Measurements from ENCODE around the gene NIPBL. TPM values are rescaled to one million over a fixed set of nuclear protein-coding genes. Genes with fewer than 3 reads are reported as not detected.
"Not testable (repeated sequence)": the region's sequence is repeated elsewhere in the genome, so short reads cannot be mapped to it uniquely, and the experiment has no call there.

NIPBL gene
- total and polyA plus RNA-seq, 10 of the 15 experiments (the other 5 are each of a cell fraction or from before 2014, with no cell fraction given): 10.4 to 50.4 (median 20.2) TPM

DNA sequence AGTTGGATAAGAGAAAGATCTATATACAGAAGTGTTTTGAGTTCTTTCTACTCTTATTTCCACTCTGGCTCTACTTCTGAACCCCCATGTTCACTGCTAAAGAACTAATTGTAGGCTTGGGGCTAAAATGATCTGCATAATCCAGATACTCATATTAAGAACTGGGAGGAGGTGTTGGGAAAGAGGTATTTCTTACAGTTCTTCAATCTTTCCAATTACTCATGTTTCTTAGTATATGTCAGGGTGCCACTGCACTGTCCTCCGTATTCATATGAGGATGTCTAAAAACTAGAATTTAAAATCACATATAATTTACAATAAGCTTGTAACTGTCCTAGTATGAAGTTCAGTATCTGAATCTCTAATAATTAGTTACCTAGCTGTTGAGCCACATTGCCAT, 12.7 kb downstream of the NIPBL start (continued):
- TF ChIP-seq, protein P1, sequence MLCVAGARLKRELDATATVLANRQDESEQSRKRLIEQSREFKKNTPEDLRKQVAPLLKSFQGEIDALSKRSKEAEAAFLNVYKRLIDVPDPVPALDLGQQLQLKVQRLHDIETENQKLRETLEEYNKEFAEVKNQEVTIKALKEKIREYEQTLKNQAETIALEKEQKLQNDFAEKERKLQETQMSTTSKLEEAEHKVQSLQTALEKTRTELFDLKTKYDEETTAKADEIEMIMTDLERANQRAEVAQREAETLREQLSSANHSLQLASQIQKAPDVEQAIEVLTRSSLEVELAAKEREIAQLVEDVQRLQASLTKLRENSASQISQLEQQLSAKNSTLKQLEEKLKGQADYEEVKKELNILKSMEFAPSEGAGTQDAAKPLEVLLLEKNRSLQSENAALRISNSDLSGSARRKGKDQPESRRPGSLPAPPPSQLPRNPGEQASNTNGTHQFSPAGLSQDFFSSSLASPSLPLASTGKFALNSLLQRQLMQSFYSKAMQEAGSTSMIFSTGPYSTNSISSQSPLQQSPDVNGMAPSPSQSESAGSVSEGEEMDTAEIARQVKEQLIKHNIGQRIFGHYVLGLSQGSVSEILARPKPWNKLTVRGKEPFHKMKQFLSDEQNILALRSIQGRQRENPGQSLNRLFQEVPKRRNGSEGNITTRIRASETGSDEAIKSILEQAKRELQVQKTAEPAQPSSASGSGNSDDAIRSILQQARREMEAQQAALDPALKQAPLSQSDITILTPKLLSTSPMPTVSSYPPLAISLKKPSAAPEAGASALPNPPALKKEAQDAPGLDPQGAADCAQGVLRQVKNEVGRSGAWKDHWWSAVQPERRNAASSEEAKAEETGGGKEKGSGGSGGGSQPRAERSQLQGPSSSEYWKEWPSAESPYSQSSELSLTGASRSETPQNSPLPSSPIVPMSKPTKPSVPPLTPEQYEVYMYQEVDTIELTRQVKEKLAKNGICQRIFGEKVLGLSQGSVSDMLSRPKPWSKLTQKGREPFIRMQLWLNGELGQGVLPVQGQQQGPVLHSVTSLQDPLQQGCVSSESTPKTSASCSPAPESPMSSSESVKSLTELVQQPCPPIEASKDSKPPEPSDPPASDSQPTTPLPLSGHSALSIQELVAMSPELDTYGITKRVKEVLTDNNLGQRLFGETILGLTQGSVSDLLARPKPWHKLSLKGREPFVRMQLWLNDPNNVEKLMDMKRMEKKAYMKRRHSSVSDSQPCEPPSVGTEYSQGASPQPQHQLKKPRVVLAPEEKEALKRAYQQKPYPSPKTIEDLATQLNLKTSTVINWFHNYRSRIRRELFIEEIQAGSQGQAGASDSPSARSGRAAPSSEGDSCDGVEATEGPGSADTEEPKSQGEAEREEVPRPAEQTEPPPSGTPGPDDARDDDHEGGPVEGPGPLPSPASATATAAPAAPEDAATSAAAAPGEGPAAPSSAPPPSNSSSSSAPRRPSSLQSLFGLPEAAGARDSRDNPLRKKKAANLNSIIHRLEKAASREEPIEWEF (IDR thresholded peaks at IDR 0.05; ENCODE audit: insufficient replicate concordance, low read depth, low read length): no peak
- TF ChIP-seq MEF2B (IDR thresholded peaks at IDR 0.05; ENCODE audit: partially characterized antibody, poor library complexity, severe bottlenecking) (no peak), POLR2A (IDR thresholded peaks at IDR 0.05; ENCODE audit: low read depth, low read length) (no peak)

DNA sequence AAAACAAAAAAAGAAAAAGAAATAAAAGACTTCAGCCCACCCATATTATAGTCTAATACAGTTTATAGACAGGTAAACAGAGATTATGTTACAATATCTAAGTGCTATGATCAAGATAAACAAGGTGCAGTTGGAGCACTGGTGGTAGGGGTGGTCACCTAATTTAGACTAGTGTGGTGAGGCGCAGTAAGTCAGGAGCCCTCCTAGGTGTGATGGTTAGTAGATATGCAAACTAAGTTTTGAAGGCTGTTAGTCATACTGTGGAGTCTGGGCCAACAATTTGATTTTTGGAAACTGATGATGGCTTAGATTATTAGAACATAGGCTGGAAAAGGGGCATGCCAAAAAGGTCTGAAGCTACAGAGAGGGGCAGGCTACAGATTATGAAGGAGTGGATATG, 14.7 kb downstream of the NIPBL start:
- CTCF ChIA-PET: no interaction called here
- RAD21 ChIA-PET (ENCODE audit: unreplicated experiment): no interaction called here
- H3K79me2 ChIP-seq (ENCODE audit: control insufficient read depth, insufficient read depth, low read length): peaks cover 87% of the 10 kb centered on the region
- H3K4me3 ChIP-seq: no peak overlapping the region
- POLR2A ChIA-PET: no interaction called here
- no peak overlapping the region for H3K9ac ChIP-seq (ENCODE audit: control insufficient read depth, insufficient read depth, low read length)
- no TSS peak for BruUV-seq (replicated peaks)
- no peak overlapping the region for H3K4me2 ChIP-seq (ENCODE audit: control insufficient read depth, insufficient read depth)
- in situ Hi-C loops (cut with MboI) (no loop called here), intact Hi-C loops (cut with micrococcal nuclease; ENCODE audit: unreplicated experiment) (no loop called here)
- peaks cover 3% of the 10 kb centered on the region; the same call in 1 of the 2 replicates for H3K4me1 ChIP-seq (ENCODE audit: control insufficient read depth, insufficient read depth, low read length)
- no peak for ATAC-seq
- no peak for FAIRE-seq
- H4K20me1 ChIP-seq (ENCODE audit: control insufficient read depth, insufficient read depth): no peaks in the 10 kb centered on the region
- H3K36me3 ChIP-seq (ENCODE audit: control insufficient read depth in 2 of 2, insufficient read depth in 2 of 2, low read length in 1 of 2): peaks cover 0 to 1% of the 10 kb centered on the region in 2 experiments; a peak in 1 of 4 replicates
- SMC1A ChIA-PET (ENCODE audit: uncharacterized antibody, unreplicated experiment): interaction anchor here (0.6 kb wide), 1 partner anchor 21 kb away, joined by 3 read pairs; no protein-coding TSS in a partner anchor
- H3K27ac ChIP-seq (ENCODE audit: control insufficient read depth, insufficient read depth): no peak overlapping the region
- peaks cover 7% of the 10 kb centered on the region; the same call in 2 of the 3 replicates for H3K9me3 ChIP-seq (replicated peaks; ENCODE audit: control insufficient read depth, insufficient read depth, low read length)
- no peaks in the 10 kb centered on the region for H3K27me3 ChIP-seq (replicated peaks in 1 of 2; ENCODE audit: control insufficient read depth in 2 of 2, insufficient read depth in 2 of 2, low read length in 1 of 2)
- 100% methylated on average over 1 of the region's 1 CpG for WGBS (ENCODE audit: insufficient coverage, insufficient replicate concordance, low lambda C conversion rate, missing lambda C conversion rate)
- no peak for DNase-seq (ENCODE audit: low read depth, low spot score)
- no peak for TF ChIP-seq CBFB (IDR thresholded peaks at IDR 0.05; ENCODE audit: low read depth)
- TF ChIP-seq TARDBP (IDR thresholded peaks at IDR 0.05; ENCODE audit: borderline replicate concordance): no peak
- no peak for TF ChIP-seq SUZ12 (IDR thresholded peaks at IDR 0.05; ENCODE audit: unreplicated experiment)
- no peak overlapping the region for H2AFZ ChIP-seq (ENCODE audit: control insufficient read depth, low read depth, low read length)

DNA sequence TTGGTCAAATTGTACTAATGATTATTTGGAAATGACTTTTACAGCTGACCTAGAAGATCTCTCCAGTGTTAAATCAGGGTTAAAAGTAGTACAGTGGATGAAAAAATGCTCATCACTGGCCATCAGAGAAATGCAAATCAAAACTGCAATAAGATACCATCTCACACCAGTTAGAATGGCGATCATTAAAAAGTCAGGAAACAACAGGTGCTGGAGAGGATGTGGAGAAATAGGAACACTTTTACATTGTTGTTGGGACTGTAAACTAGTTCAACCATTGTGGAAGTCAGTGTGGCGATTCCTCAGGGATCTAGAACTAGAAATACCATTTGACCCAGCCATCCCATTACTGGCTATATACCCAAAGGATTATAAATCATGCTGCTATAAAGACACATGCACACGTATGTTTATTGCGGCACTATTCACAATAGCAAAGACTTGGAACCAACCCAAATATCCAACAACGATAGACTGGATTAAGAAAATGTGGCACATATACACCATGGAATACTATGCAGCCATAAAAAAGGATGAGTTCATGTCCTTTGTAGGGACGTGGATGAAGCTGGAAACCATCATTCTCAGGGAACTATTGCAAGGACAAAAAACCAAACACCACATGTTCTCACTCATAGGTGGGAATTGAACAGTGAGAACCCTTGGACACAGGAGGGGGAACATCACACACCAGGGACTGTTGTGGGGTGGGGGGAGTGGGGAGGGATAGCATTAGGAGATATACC, 15.7 kb downstream of the NIPBL start:
- DNase-seq (ENCODE audit: low read depth, low spot score); H3K9ac ChIP-seq (ENCODE audit: control insufficient read depth, insufficient read depth, low read length); H3K27ac ChIP-seq (ENCODE audit: control insufficient read depth, insufficient read depth); FAIRE-seq; H3K4me3 ChIP-seq; POLR2A ChIA-PET; H4K20me1 ChIP-seq (ENCODE audit: control insufficient read depth, insufficient read depth); H3K9me3 ChIP-seq (replicated peaks; ENCODE audit: control insufficient read depth, insufficient read depth, low read length); in situ Hi-C loops (cut with MboI); H3K27me3 ChIP-seq (replicated peaks in 1 of 2; ENCODE audit: control insufficient read depth in 2 of 2, insufficient read depth in 2 of 2, low read length in 1 of 2); intact Hi-C loops (cut with micrococcal nuclease; ENCODE audit: unreplicated experiment); H3K4me1 ChIP-seq (ENCODE audit: control insufficient read depth, insufficient read depth, low read length); RAD21 ChIA-PET (ENCODE audit: unreplicated experiment); H3K4me2 ChIP-seq (ENCODE audit: control insufficient read depth, insufficient read depth); H3K36me3 ChIP-seq (ENCODE audit: control insufficient read depth in 2 of 2, insufficient read depth in 2 of 2, low read length in 1 of 2); BruUV-seq (replicated peaks); H2AFZ ChIP-seq (ENCODE audit: control insufficient read depth, low read depth, low read length); ATAC-seq: not testable (repeated sequence)
- WGBS (ENCODE audit: insufficient coverage, insufficient replicate concordance, low lambda C conversion rate, missing lambda C conversion rate): 91% methylated on average over 3 of the region's 6 CpGs
- ChIA-PET CTCF (interaction anchor here (1.0 to 1.2 kb wide), 2 partner anchors 53 to 170 kb away, joined by 3 read pairs; no protein-coding TSS in a partner anchor), SMC1A (ENCODE audit: uncharacterized antibody, unreplicated experiment) (interaction anchor here (0.6 kb wide), 1 partner anchor 10 kb away, joined by 3 read pairs; no protein-coding TSS in a partner anchor)
- H3K79me2 ChIP-seq (ENCODE audit: control insufficient read depth, insufficient read depth, low read length): peaks cover 85% of the 10 kb centered on the region
